Neural crest cell (in vitro differentiated cells): Measurements from ENCODE around the gene NISCH. TPM values are rescaled to one million over a fixed set of nuclear protein-coding genes. Genes with fewer than 3 reads are reported as not detected.

Experiments used
- DNase-seq: peaks from one replicate; pipeline ENCODE4 v3.0.0; 2021; ENCODE audit warnings: low read depth, mixed read lengths, low spot score
- H3K27ac Mint-ChIP-seq: one replicate; pipeline ENCODE4 v1.8.0; 2021; ENCODE audit warnings: mild to moderate bottlenecking, mixed read lengths; ENCODE audit not compliant: unreplicated experiment
- H3K27me3 Mint-ChIP-seq: 2 replicates; pipeline ENCODE4 v1.8.0; 2021; ENCODE audit warnings: low read depth, mild to moderate bottlenecking, mixed read lengths
- H3K36me3 Mint-ChIP-seq: 2 replicates; pipeline ENCODE4 v1.8.0; 2021; ENCODE audit warnings: low read depth, mild to moderate bottlenecking, mixed read lengths
- H3K4me1 Mint-ChIP-seq: 2 replicates; pipeline ENCODE4 v1.8.0; 2021; ENCODE audit warnings: mixed read lengths
- H3K4me3 Mint-ChIP-seq: one replicate; pipeline ENCODE4 v1.8.0; 2021; ENCODE audit warnings: mild to moderate bottlenecking, mixed read lengths
- H3K9me3 Mint-ChIP-seq: 2 replicates; pipeline ENCODE4 v1.8.0; 2021; ENCODE audit warnings: mixed read lengths
- CTCF ChIP-seq: fragments of 200-600 bp; sonication (generic); conservative IDR thresholded peaks from 2 replicates; pipeline ENCODE4 v1.5.0; 2021; ENCODE audit warnings: antibody characterized with exemption, mild to moderate bottlenecking
- total RNA-seq: library from RNA; stranded (reverse); gene quantifications from 2 replicates; pipeline ENCODE4 v1.2.1, GENCODE V29; 2021

Gene NISCH
- total RNA-seq, 1 donor from 2014 or later = 161 TPM

GRCh38 chr3:52436500-52437149 is 18.8 kb upstream of the NISCH start:
- no peak for DNase-seq
- Mint-ChIP-seq H3K4me3 (no peak overlapping the region), H3K36me3 (no peaks in the 10 kb centered on the region), H3K4me1 (peaks cover 23% of the 10 kb centered on the region), H3K27me3 (no peaks in the 10 kb centered on the region), H3K9me3 (no peaks in the 10 kb centered on the region), H3K27ac (peak overlapping the region; percentile 12)
- TF ChIP-seq CTCF = no peak

- Mint-ChIP-seq H3K4me1 (peaks cover 18% of the 10 kb centered on the region), H3K36me3 (no peaks in the 10 kb centered on the region), H3K4me3 (no peak overlapping the region), H3K27ac (peak overlapping the region; percentile 12), H3K9me3 (no peaks in the 10 kb centered on the region), H3K27me3 (no peaks in the 10 kb centered on the region)
- no peak for TF ChIP-seq CTCF
- DNase-seq = no peak
These were observed 17.9 kb upstream of the NISCH start for GRCh38 chr3:52437326-52438103.

- Mint-ChIP-seq H3K4me3 (no peak overlapping the region), H3K36me3 (no peaks in the 10 kb centered on the region), H3K27ac (no peak overlapping the region), H3K4me1 (peaks cover 18% of the 10 kb centered on the region), H3K9me3 (no peaks in the 10 kb centered on the region), H3K27me3 (no peaks in the 10 kb centered on the region)
- no peak for TF ChIP-seq CTCF
- no peak for DNase-seq
These were observed 17.4 kb upstream of the NISCH start for GRCh38 chr3:52438104-52438376.

- no peak overlapping the region for H3K27ac Mint-ChIP-seq
- peaks cover 12% of the 10 kb centered on the region for H3K4me1 Mint-ChIP-seq
- no peak for TF ChIP-seq CTCF
- no peak for DNase-seq
- no peaks in the 10 kb centered on the region for H3K36me3 Mint-ChIP-seq
- H3K4me3 Mint-ChIP-seq = no peak overlapping the region
- no peaks in the 10 kb centered on the region for H3K27me3 Mint-ChIP-seq
- H3K9me3 Mint-ChIP-seq = no peaks in the 10 kb centered on the region
These were observed 16.6 kb upstream of the NISCH start for GRCh38 chr3:52438579-52439425.

- H3K27me3 Mint-ChIP-seq = no peaks in the 10 kb centered on the region
- no peak for DNase-seq
- no peaks in the 10 kb centered on the region for H3K9me3 Mint-ChIP-seq
- H3K27ac Mint-ChIP-seq = no peak overlapping the region
- H3K4me3 Mint-ChIP-seq = no peak overlapping the region
- peaks cover 7% of the 10 kb centered on the region for H3K4me1 Mint-ChIP-seq
- H3K36me3 Mint-ChIP-seq = no peaks in the 10 kb centered on the region
- TF ChIP-seq CTCF = no peak
These were observed 15.8 kb upstream of the NISCH start for GRCh38 chr3:52439426-52440248.
